GM12874 (cell line): ENCODE results near the gene FRMD5.

Experiments used
- CTCF ChIP-seq: IDR thresholded peaks from 2 replicates; pipeline ENCODE4 v1.5.1; 2011; ENCODE audit warnings: low read depth, mild to moderate bottlenecking, control low read depth, low read length, moderate library complexity; ENCODE audit not compliant: insufficient read depth

Gene FRMD5

DNA sequence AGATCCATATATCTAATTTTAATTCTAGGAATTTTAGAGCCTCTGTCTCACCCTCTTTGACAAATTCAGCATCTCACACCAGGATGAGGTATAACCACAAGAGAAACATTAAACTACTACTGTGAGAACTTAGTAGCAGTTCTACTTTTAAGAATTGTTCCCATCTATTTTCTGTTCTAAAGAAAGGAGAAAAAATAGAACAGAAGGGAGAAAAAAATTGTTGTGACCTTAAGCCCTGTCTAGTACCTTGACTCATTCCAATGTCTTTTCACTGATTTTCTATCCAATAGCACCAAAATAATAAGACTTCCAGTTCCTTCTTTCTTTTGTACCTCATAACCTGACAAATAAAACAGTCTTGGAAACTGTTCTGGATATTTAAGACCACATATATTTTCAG is 37.0 kb downstream of the FRMD5 start:
- no peak for TF ChIP-seq CTCF

DNA sequence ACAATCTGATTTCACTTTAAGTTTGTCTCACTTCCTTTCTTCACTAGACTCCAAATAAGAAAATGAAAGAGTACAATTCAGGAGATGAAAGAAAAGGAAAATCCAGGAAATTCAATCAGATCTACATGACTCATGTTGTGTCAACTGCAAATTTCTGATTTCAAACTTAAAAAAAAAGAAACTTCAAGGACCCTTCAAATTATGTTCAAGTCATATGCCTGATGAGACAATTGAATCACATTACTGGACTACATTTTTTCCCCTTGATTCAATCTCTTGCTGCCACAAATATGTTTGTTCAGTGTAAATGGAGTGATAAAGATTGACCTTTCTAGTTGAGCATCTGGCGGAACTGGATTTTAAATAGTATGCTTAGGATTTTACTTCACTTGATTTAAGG is 37.4 kb downstream of the FRMD5 start:
- no peak for TF ChIP-seq CTCF

GRCh38 chr15:44153352-44153751 is 41.7 kb downstream of the FRMD5 start:
- no peak for TF ChIP-seq CTCF

DNA sequence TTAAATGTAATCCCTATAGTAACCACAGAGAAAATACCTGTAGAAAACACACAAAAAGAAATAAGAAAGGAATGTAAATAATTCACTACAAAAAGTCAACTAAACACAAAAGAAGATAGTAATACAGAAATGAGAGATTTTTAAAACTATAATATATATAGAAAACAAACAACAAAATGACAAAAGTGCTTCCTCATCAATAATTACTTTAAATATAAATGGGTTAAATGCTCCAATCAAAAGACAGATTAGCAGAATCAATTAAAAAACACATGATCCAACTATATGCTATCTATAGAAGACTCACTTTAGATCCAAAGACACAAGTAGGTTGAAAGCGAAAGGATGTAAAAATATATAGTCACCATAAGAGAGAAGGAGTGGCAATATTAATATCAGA is 45.8 kb downstream of the FRMD5 start:
- TF ChIP-seq CTCF: no peak

DNA sequence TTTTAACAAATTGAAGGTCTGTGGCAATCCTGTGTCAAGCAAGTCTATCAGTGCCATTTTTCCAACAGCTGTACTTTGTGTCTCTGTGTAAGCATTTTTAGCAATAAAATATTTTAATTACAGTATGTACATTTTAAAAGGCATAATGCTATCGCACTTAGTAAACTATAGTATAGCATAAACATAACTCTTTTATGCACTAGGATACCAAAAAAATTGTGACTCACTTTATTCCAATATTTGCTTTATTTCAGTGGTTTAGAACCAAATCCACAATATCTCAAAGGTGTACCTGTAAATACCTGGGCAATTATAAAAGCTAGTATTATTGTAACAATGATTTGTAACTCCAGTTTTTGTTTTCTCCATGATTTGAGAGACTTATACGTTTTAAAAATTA is 46.5 kb downstream of the FRMD5 start:
- TF ChIP-seq CTCF: no peak

- TF ChIP-seq CTCF: no peak
Measured at GRCh38 chr15:44147636-44148035, 47.4 kb downstream of the FRMD5 start.

DNA sequence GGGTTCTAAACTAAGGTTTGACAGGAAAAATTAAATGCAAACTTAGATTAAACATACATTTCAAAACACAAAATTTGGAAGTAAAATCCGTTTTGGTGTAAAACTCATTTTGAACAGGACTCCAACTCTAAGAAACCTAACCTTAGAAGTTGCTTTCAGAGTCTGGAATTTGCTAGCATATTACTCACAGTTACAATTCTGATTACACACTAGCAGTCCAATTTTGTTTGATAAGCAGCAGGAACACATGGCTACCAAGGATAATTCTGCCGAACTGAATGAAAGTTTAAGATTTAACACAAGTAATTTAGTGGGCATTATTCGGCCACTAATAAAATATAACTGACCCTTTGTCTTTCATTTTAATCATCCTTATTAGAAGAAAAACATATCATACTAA is 49.6 kb downstream of the FRMD5 start:
- TF ChIP-seq CTCF: no peak

DNA sequence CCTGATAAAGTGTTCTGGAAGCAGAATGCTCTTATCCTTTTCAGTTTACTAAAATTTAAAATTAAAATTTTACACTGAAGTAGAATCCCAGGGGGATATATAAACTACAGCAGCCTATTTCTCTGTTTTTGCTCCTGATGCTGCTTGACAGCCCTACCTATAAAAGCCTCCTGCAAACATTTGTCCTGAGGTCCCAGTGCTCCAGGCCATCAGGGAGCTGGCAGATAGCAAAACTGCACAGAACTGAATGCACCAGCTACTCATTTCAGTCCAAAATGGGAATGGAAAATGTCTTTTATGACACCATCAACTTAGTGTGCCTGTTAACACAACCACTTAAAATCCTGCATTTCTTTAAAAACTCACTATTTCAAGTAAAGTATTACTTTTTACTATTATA is 50.1 kb downstream of the FRMD5 start:
- no peak for TF ChIP-seq CTCF
